Airway epithelial cell (primary cell): ENCODE measurements around the gene OR11H7. TPM values are rescaled to one million over a fixed set of nuclear protein-coding genes. Genes with fewer than 3 reads are reported as not detected.

Experiments
- total RNA-seq: library from RNA; depleted of rRNA; stranded (reverse); fragments of >200 nt; gene quantifications from 2 replicates; pipeline ENCODE4 v1.2.3, GENCODE V29; 2015

The OR11H7 gene
- total RNA-seq = not detected in 2 replicates

GRCh38 chr14:20228681-20229080 lies at the start of gene OR11H7:
Gene OR11H7, plus strand, starts transcription at chr14:20228981.

DNA sequence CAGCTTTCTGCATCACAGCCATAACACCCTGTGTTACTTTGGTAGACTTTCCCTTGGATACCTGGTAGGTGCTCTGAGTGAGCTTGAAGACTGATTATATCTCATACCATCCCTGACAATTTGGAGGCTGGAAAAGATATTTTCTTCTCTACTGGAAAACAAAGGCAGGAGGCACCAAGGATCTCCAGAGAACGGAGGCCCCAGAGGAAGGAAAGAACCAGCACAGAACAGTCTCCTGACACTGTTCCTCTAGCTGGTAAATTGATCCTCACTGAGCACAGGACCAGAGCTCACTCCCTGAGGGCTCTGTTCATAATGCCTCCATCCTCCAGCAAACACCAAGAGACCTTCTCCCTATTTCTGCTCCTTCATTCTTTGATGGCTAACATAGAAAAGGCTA lies 38.2 kb upstream of the OR11H7 start, which contains the start of gene OR11G2:
Gene OR11G2 (plus strand): TSS at position 301 of the 400 bp plus-strand sequence. CDS start 6,542 bp downstream, outside the sequence.

GRCh38 chr14:20223410-20223809 lies 5.4 kb upstream of the OR11H7 start, which contains the start of gene OR11H6:
Gene OR11H6, plus strand, starts transcription at chr14:20223710. Its CDS starts 0 bp downstream, at chr14:20223710.

Other genes starting within 250 kb of the OR11H7 start
- not detected in 2 replicates for gene OR4Q2, start 226.8 kb upstream of the OR11H7 start, total RNA-seq
- gene OR4K14, start 209.7 kb upstream of the OR11H7 start, total RNA-seq = not detected in 2 replicates
- gene OR4K13, start 192.9 kb upstream of the OR11H7 start, total RNA-seq = not detected in 2 replicates
- gene OR4L1, start 168.9 kb upstream of the OR11H7 start, total RNA-seq = not detected in 2 replicates
- gene OR4K17, start 118.2 kb upstream of the OR11H7 start, total RNA-seq = not detected in 2 replicates
- not detected in 2 replicates for gene OR4N5, start 90.2 kb upstream of the OR11H7 start, total RNA-seq
- gene OR11G2, start 38.1 kb upstream of the OR11H7 start, total RNA-seq = not detected in 2 replicates
- not detected in 2 replicates for gene OR11H6, start 5.3 kb upstream of the OR11H7 start, total RNA-seq
- not detected in 2 replicates for gene OR11H4, start 10.3 kb downstream of the OR11H7 start, total RNA-seq
- 5.2 and 7.5 TPM in 2 replicates for gene TTC5, start 77.0 kb downstream of the OR11H7 start, total RNA-seq
- 51.3 and 52.7 TPM in 2 replicates for gene CCNB1IP1, start 104.3 kb downstream of the OR11H7 start, total RNA-seq
- gene PARP2, start 114.7 kb downstream of the OR11H7 start, total RNA-seq = 11.1 and 12.9 TPM in 2 replicates
- gene TEP1, start 184.5 kb downstream of the OR11H7 start, total RNA-seq = 5.5 and 8.5 TPM in 2 replicates
- gene KLHL33, start 207.2 kb downstream of the OR11H7 start, total RNA-seq = not detected in 2 replicates
- 37.9 and 54.4 TPM in 2 replicates for gene OSGEP, start 225.8 kb downstream of the OR11H7 start, total RNA-seq
- gene APEX1, start 226.2 kb downstream of the OR11H7 start, total RNA-seq = 168 and 175 TPM in 2 replicates
- 9.7 and 14.2 TPM in 2 replicates for gene PIP4P1, start 232.5 kb downstream of the OR11H7 start, total RNA-seq
- gene PNP, start 240.4 kb downstream of the OR11H7 start, total RNA-seq = 128 and 138 TPM in 2 replicates